ENCODE results near the gene FAM124A.

- TF ChIP-seq ZFX (IDR thresholded peaks at IDR 0.05) = no peak
- no peak for TF ChIP-seq CTCF (IDR thresholded peaks at IDR 0.05 in 2 of 3, conservative IDR thresholded peaks at IDR 0.05 in 1 of 3; ENCODE audit: borderline replicate concordance in 1 of 3, insufficient read depth in 1 of 3, low read depth in 2 of 3, low read length in 2 of 3)
- no peak for TF ChIP-seq RAD21 (IDR thresholded peaks at IDR 0.05; ENCODE audit: low read depth)
- TF ChIP-seq POLR2A (IDR thresholded peaks at IDR 0.05; ENCODE audit: borderline replicate concordance, extremely low read depth, insufficient read depth, insufficient read length) = no peak
- TF ChIP-seq ZNF274 (IDR thresholded peaks at IDR 0.05; ENCODE audit: low read depth, low read length) = no peak
- TF ChIP-seq POLR2AphosphoS5 (IDR thresholded peaks at IDR 0.05; ENCODE audit: low read depth, low read length) = no peak
- TF ChIP-seq, protein P1, sequence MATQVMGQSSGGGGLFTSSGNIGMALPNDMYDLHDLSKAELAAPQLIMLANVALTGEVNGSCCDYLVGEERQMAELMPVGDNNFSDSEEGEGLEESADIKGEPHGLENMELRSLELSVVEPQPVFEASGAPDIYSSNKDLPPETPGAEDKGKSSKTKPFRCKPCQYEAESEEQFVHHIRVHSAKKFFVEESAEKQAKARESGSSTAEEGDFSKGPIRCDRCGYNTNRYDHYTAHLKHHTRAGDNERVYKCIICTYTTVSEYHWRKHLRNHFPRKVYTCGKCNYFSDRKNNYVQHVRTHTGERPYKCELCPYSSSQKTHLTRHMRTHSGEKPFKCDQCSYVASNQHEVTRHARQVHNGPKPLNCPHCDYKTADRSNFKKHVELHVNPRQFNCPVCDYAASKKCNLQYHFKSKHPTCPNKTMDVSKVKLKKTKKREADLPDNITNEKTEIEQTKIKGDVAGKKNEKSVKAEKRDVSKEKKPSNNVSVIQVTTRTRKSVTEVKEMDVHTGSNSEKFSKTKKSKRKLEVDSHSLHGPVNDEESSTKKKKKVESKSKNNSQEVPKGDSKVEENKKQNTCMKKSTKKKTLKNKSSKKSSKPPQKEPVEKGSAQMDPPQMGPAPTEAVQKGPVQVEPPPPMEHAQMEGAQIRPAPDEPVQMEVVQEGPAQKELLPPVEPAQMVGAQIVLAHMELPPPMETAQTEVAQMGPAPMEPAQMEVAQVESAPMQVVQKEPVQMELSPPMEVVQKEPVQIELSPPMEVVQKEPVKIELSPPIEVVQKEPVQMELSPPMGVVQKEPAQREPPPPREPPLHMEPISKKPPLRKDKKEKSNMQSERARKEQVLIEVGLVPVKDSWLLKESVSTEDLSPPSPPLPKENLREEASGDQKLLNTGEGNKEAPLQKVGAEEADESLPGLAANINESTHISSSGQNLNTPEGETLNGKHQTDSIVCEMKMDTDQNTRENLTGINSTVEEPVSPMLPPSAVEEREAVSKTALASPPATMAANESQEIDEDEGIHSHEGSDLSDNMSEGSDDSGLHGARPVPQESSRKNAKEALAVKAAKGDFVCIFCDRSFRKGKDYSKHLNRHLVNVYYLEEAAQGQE (IDR thresholded peaks at IDR 0.05; ENCODE audit: low read depth) = no peak
- no peak for TF ChIP-seq EZH2 (IDR thresholded peaks at IDR 0.05)
- no peak for TF ChIP-seq CEBPB (IDR thresholded peaks at IDR 0.05; ENCODE audit: low read depth)
- TF ChIP-seq SIN3A (IDR thresholded peaks at IDR 0.05; ENCODE audit: low read depth) = no peak
- TF ChIP-seq EZH2phosphoT487 (IDR thresholded peaks at IDR 0.05; ENCODE audit: borderline replicate concordance) = no peak
- TF ChIP-seq SP1 (IDR thresholded peaks at IDR 0.05; ENCODE audit: low read depth) = no peak
- no peak for TF ChIP-seq EGR1 (IDR thresholded peaks at IDR 0.05; ENCODE audit: low read depth)
Observed at GRCh38 chr13:51329606-51330005, 107.4 kb downstream of the FAM124A start.
